Natural killer cell (primary cell): Measurements from ENCODE around the gene CALN1. TPM values are rescaled to one million over a fixed set of nuclear protein-coding genes. Genes with fewer than 3 reads are reported as not detected.
A peak's percentile ranks its signal among the peaks of the same experiment; 100 is the strongest.

Experiments used
- ATAC-seq, 3 donors: fragments of 150-1000 bp in 2 of 3; fragments of 200-7000 bp in 1 of 3; cut with Tn5 transposase; 1 replicate in 1 of 3; 2 replicates in 2 of 3; pipeline ENCODE4 v1.10.0; 2021; ENCODE audit warnings: mild to moderate bottlenecking in 2 of 3, moderate library complexity in 2 of 3
- DNase-seq, 2 donors: peaks; one replicate each; pipeline versions ENCODE4 v3.0.0 to v3.0.0-alpha.2; 2013 to 2021; ENCODE audit warnings: mixed read lengths in 1 of 2
- H3K27ac ChIP-seq: one replicate; pipeline ENCODE4 v1.5.1; 2013; ENCODE audit warnings: mild to moderate bottlenecking, low read length
- H3K27me3 ChIP-seq: one replicate; pipeline ENCODE4 v1.6.1; 2013; ENCODE audit warnings: low read length; ENCODE audit not compliant: control insufficient read depth, insufficient read depth
- H3K36me3 ChIP-seq: one replicate; pipeline ENCODE4 v1.6.1; 2013; ENCODE audit warnings: low read length; ENCODE audit not compliant: control insufficient read depth, insufficient read depth
- H3K4me1 ChIP-seq: one replicate; pipeline ENCODE4 v1.6.1; 2013; ENCODE audit warnings: low read length; ENCODE audit not compliant: control insufficient read depth, insufficient read depth
- H3K4me3 ChIP-seq: one replicate; pipeline ENCODE4 v1.5.1; 2013; ENCODE audit warnings: low read length
- H3K9me3 ChIP-seq: one replicate; pipeline ENCODE4 v1.6.1; 2013; ENCODE audit warnings: low read length; ENCODE audit not compliant: control insufficient read depth, insufficient read depth
- H3K27ac Mint-ChIP-seq, 2 donors: one replicate each; pipeline ENCODE4 v1.8.0; 2022; ENCODE audit warnings: mild to moderate bottlenecking in 2 of 2, mixed read lengths in 2 of 2, moderate library complexity in 1 of 2
- H3K27me3 Mint-ChIP-seq, 2 donors: one replicate each; pipeline ENCODE4 v1.8.0; 2022; ENCODE audit warnings: low read depth in 2 of 2, mixed read lengths in 2 of 2
- H3K36me3 Mint-ChIP-seq: one replicate; pipeline ENCODE4 v1.8.0; 2022; ENCODE audit warnings: mixed read lengths
- H3K4me1 Mint-ChIP-seq, 2 donors: one replicate each; pipeline ENCODE4 v1.8.0; 2022; ENCODE audit warnings: mixed read lengths in 2 of 2
- H3K4me3 Mint-ChIP-seq: one replicate; pipeline ENCODE4 v1.8.0; 2022; ENCODE audit warnings: mild to moderate bottlenecking, moderate library complexity, mixed read lengths
- H3K9me3 Mint-ChIP-seq, 2 donors: one replicate each; pipeline ENCODE4 v1.8.0; 2022; ENCODE audit warnings: mixed read lengths in 2 of 2
- WGBS: methylation state at CpG from one replicate; pipeline ENCODE4 v1.1.7; 2013; ENCODE audit warnings: missing lambda C conversion rate; ENCODE audit not compliant: insufficient coverage; 5-methylcytosine and 5-hydroxymethylcytosine counted together
- intact Hi-C: fragments of 100-400 bp; cut with micrococcal nuclease; formaldehyde crosslinking; loops from one replicate; pipeline ENCODE4 v1.14.2; 2022
- total RNA-seq, 4 donors: library from RNA; stranded (reverse); fragments of 120-200 nt in 1 of 4; gene quantifications; one replicate each; pipeline versions ENCODE4 v1.2.3 to v1.2.4, GENCODE V29; 2013 to 2022
- TF ChIP-seq, protein P1 (sequence below): fragments of 200-600 bp; IDR thresholded peaks from one replicate; pipeline ENCODE4 v1.8.0; 2022; ENCODE audit warnings: antibody characterized with exemption

CALN1 gene
- total RNA-seq, 3 donors from 2014 or later (not counting 1 experiment from before 2014, with no cell fraction given) = 0.18 TPM; not detected in 2

DNA sequence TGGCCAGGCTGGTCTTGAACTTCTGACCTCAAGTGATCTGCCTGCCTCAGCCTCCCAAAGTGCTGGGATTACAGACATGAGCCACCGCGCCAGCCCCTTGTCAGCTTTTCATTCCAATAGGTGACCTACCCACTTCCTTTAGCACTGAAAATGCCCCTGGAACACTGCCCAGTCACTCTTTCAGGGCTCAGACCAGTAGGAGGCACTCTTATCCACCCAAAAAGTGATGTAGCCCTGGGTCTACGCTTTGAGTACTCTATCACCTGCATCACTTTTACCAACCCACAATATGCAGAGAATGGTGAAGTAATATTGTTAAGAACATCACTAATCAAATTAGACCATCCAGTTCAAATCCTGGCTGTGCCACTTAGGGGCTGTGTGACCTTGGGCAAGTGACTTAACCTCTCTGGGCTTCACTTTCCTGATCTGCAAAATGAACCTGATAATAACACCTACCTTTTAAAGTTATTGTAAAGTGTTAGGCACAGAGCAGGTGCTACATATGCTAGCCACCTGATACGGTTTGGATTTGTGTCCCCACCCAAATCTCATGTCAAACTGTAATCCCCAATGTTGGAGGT lies 5.2 kb downstream of the CALN1 start:
- no peaks in the 10 kb centered on the region for H3K36me3 ChIP-seq
- 86% methylated on average over 3 of the region's 4 CpGs for WGBS
- Mint-ChIP-seq H3K4me3 (no peak overlapping the region), H3K27ac (no peak overlapping the region), H3K36me3 (peaks cover 7% of the 10 kb centered on the region), H3K4me1 (peaks cover 0 to 6% of the 10 kb centered on the region in 2 donors), H3K9me3 (peaks cover 2 to 3% of the 10 kb centered on the region in 2 donors), H3K27me3 (peaks cover 19 to 39% of the 10 kb centered on the region in 2 donors)
- H3K27ac ChIP-seq = no peak overlapping the region
- H3K4me3 ChIP-seq = no peak overlapping the region
- H3K27me3 ChIP-seq = no peaks in the 10 kb centered on the region
- TF ChIP-seq, protein P1, sequence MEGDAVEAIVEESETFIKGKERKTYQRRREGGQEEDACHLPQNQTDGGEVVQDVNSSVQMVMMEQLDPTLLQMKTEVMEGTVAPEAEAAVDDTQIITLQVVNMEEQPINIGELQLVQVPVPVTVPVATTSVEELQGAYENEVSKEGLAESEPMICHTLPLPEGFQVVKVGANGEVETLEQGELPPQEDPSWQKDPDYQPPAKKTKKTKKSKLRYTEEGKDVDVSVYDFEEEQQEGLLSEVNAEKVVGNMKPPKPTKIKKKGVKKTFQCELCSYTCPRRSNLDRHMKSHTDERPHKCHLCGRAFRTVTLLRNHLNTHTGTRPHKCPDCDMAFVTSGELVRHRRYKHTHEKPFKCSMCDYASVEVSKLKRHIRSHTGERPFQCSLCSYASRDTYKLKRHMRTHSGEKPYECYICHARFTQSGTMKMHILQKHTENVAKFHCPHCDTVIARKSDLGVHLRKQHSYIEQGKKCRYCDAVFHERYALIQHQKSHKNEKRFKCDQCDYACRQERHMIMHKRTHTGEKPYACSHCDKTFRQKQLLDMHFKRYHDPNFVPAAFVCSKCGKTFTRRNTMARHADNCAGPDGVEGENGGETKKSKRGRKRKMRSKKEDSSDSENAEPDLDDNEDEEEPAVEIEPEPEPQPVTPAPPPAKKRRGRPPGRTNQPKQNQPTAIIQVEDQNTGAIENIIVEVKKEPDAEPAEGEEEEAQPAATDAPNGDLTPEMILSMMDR = no peak
- intact Hi-C loops = no loop called here
- H3K9me3 ChIP-seq = no peaks in the 10 kb centered on the region
- H3K4me1 ChIP-seq = peaks cover 3% of the 10 kb centered on the region
- DNase-seq = no peak
- ATAC-seq = no peak

GRCh38 chr7:72405871-72406270 lies 6.3 kb downstream of the CALN1 start:
- H3K9me3 ChIP-seq = no peaks in the 10 kb centered on the region
- peaks cover 3% of the 10 kb centered on the region for H3K4me1 ChIP-seq
- peaks cover 0 to 6% of the 10 kb centered on the region in 2 donors for H3K4me1 Mint-ChIP-seq
- intact Hi-C loops = no loop called here
- peaks cover 22 to 44% of the 10 kb centered on the region in 2 donors for H3K27me3 Mint-ChIP-seq
- H3K27ac ChIP-seq = no peak overlapping the region
- H3K36me3 Mint-ChIP-seq = peaks cover 7% of the 10 kb centered on the region
- ATAC-seq (no peak), DNase-seq (no peak)
- no peak overlapping the region for H3K4me3 Mint-ChIP-seq
- H3K27me3 ChIP-seq = no peaks in the 10 kb centered on the region
- no peak overlapping the region for H3K4me3 ChIP-seq
- H3K9me3 Mint-ChIP-seq = peaks cover 2 to 3% of the 10 kb centered on the region in 2 donors
- no peaks in the 10 kb centered on the region for H3K36me3 ChIP-seq
- 92% methylated on average over 15 of the region's 15 CpGs for WGBS
- no peak overlapping the region for H3K27ac Mint-ChIP-seq
- TF ChIP-seq, protein P1 = no peak

GRCh38 chr7:72405418-72405817 lies 6.7 kb downstream of the CALN1 start:
- ATAC-seq (peak in 2 of 3 donors; percentile 24), DNase-seq (peak in 1 of 2 donors; percentile 5)
- Mint-ChIP-seq H3K4me1 (peaks cover 0 to 6% of the 10 kb centered on the region in 2 donors), H3K27ac (no peak overlapping the region), H3K36me3 (peaks cover 7% of the 10 kb centered on the region), H3K9me3 (peaks cover 2 to 3% of the 10 kb centered on the region in 2 donors), H3K4me3 (no peak overlapping the region), H3K27me3 (peaks cover 22 to 44% of the 10 kb centered on the region in 2 donors)
- H3K4me1 ChIP-seq = peaks cover 3% of the 10 kb centered on the region
- no peaks in the 10 kb centered on the region for H3K9me3 ChIP-seq
- no peaks in the 10 kb centered on the region for H3K36me3 ChIP-seq
- intact Hi-C loops = no loop called here
- H3K4me3 ChIP-seq = no peak overlapping the region
- no peak overlapping the region for H3K27ac ChIP-seq
- TF ChIP-seq, protein P1 = no peak
- WGBS = 13% methylated on average over 11 of the region's 11 CpGs
- no peaks in the 10 kb centered on the region for H3K27me3 ChIP-seq

DNA sequence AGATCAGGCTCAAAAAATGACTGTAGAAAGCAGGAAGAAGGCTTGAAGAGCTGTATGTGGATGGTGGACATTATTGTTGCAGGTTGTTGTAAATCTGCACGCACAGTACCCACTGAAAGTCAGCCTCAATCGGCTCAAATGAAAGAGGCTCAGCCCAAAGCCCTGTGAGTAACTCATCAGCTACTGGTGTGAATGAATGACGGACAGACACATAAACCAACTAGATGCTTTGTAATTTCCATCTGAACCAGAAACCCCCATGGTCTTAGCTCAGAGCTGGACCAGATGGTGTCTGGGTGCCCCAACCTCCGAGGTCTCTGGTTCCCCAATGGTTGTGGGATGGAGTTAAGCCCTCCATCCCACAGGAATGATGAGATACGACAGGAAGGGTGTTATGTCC lies 7.4 kb downstream of the CALN1 start:
- Histone ChIP-seq H3K27me3 (no peaks in the 10 kb centered on the region), H3K9me3 (no peaks in the 10 kb centered on the region), H3K4me3 (no peak overlapping the region), H3K36me3 (no peaks in the 10 kb centered on the region), H3K27ac (no peak overlapping the region), H3K4me1 (peaks cover 3% of the 10 kb centered on the region)
- TF ChIP-seq, protein P1 = no peak
- Mint-ChIP-seq H3K27me3 (peaks cover 22 to 44% of the 10 kb centered on the region in 2 donors), H3K4me1 (peaks cover 0 to 6% of the 10 kb centered on the region in 2 donors), H3K4me3 (no peak overlapping the region), H3K9me3 (peaks cover 2 to 3% of the 10 kb centered on the region in 2 donors), H3K27ac (no peak overlapping the region), H3K36me3 (peaks cover 7% of the 10 kb centered on the region)
- DNase-seq (no peak), ATAC-seq (no peak)
- intact Hi-C loops = no loop called here
- 90% methylated on average over 5 of the region's 5 CpGs for WGBS
